ENCODE measurements around the gene GULP1. TPM values are rescaled to one million over a fixed set of nuclear protein-coding genes. Genes with fewer than 3 reads are reported as not detected.

Gene GULP1
- total RNA-seq, 1 donor from 2014 or later: not detected

DNA sequence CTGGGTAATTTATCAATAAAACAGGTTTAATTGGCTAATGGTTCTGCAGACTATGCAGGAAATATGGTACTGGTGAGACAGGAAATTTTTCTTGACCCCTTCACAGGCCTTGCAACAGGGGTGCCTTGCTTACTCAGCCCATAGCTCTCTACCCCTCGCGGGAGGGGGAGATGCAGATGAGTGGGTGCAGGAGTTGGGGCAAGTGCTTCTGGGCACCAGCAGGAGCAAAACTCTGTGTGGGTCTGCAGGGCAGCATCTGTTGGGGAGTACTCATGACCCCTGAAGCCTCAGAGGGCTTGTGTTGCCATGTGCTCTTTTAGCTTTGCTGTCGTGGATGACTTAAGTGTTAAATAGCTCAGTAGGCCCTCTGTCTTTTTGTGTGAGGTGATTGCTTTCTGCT is 48.6 kb downstream of the GULP1 start:
- H3K27me3 Mint-ChIP-seq (ENCODE audit: low read depth): no peaks in the 10 kb centered on the region
- intact Hi-C loops (cut with micrococcal nuclease): no loop called here

DNA sequence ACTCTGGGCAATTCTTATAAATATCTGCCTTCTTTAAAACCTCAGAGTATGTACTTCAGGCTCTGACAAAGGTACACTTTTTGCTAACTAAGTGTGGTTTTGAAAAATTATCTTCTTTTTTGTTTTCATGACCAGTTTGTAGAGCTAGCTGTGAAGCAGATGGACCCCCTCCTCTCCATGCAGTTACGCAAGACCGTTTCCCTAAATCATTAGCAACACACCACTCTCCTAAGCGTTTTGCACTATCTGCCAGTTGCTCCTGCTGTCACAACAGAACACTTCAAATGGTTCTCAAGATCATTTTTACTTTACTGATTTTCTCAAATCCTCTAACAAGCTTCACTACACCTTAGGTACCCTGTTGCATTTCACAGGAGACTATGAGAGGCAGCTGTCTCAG is 53.3 kb downstream of the GULP1 start:
- Mint-ChIP-seq H3K9me3 (no peaks in the 10 kb centered on the region), H3K36me3 (ENCODE audit: low read depth) (no peaks in the 10 kb centered on the region), H3K27me3 (ENCODE audit: low read depth) (no peaks in the 10 kb centered on the region), H3K4me1 (ENCODE audit: low read depth) (no peaks in the 10 kb centered on the region), H3K27ac (no peak overlapping the region), H3K4me3 (ENCODE audit: low read depth) (no peak overlapping the region)
- DNase-seq (ENCODE audit: low spot score): no peak
- intact Hi-C loops (cut with micrococcal nuclease): no loop called here

More for the DNA sequence above, 48.6 kb downstream of the GULP1 start:
- no peaks in the 10 kb centered on the region for H3K9me3 Mint-ChIP-seq
- no peak overlapping the region for H3K27ac Mint-ChIP-seq
- no peak overlapping the region for H3K4me3 Mint-ChIP-seq (ENCODE audit: low read depth)
- H3K4me1 Mint-ChIP-seq (ENCODE audit: low read depth): no peaks in the 10 kb centered on the region
- no peaks in the 10 kb centered on the region for H3K36me3 Mint-ChIP-seq (ENCODE audit: low read depth)
- DNase-seq (ENCODE audit: low spot score): no peak

DNA sequence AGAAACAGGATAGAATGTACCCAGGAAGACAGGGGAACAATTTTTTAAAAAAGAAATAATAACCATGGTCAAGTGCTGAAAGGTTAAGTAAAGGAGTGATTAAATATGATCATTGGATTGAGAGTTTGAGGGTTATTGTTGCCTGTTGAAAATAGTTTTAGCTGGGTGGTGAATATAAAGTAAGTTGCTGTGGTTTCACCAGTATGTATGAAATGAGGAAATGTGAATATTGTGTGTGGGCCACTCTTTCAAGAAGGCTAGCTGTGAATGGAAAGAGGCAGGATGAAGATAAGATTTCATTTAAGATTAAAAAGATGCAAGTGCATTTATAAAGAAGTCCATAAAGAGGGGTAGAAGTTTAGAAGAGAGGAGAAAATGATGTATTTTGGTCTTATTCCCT is 53.8 kb downstream of the GULP1 start:
- no peak overlapping the region for H3K4me3 Mint-ChIP-seq (ENCODE audit: low read depth)
- DNase-seq (ENCODE audit: low spot score): no peak
- no peaks in the 10 kb centered on the region for H3K9me3 Mint-ChIP-seq
- H3K36me3 Mint-ChIP-seq (ENCODE audit: low read depth): no peaks in the 10 kb centered on the region
- no peak overlapping the region for H3K27ac Mint-ChIP-seq
- H3K27me3 Mint-ChIP-seq (ENCODE audit: low read depth): no peaks in the 10 kb centered on the region
- intact Hi-C loops (cut with micrococcal nuclease): no loop called here
- H3K4me1 Mint-ChIP-seq (ENCODE audit: low read depth): no peaks in the 10 kb centered on the region

DNA sequence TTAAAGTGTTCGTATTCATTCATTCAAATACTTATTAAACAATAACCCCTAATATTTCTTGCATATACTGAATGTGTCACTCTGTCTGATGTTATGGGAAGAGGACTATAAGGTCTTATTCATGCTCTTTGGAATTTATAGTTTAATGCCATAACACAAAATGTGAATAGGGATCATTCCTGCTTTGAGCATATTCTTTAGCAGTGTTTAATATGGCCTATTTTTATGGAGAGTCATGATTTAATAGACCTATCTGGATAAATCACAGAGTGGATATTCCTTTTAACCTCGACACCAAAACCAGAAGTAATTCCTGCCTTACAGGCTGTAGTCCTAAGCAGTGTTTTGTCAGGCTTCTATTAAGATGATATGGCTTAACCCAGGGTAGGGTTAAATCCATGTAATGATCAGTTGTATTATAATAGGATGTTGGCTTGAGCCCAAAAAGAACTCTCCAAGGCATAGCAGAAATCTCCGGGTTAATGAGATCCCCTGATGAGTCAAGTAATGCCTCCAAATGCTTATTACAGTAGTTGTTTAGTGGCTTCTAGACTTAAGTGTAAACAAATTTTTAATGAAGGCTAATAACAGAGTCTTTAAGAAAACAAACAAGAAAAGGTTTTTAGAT is 54.3 kb downstream of the GULP1 start:
- no peak for DNase-seq (ENCODE audit: low spot score)
- H3K36me3 Mint-ChIP-seq (ENCODE audit: low read depth): no peaks in the 10 kb centered on the region
- no peaks in the 10 kb centered on the region for H3K9me3 Mint-ChIP-seq
- H3K27ac Mint-ChIP-seq: no peak overlapping the region
- H3K4me3 Mint-ChIP-seq (ENCODE audit: low read depth): no peak overlapping the region
- H3K4me1 Mint-ChIP-seq (ENCODE audit: low read depth): no peaks in the 10 kb centered on the region
- H3K27me3 Mint-ChIP-seq (ENCODE audit: low read depth): no peaks in the 10 kb centered on the region
- intact Hi-C loops (cut with micrococcal nuclease): no loop called here

DNA sequence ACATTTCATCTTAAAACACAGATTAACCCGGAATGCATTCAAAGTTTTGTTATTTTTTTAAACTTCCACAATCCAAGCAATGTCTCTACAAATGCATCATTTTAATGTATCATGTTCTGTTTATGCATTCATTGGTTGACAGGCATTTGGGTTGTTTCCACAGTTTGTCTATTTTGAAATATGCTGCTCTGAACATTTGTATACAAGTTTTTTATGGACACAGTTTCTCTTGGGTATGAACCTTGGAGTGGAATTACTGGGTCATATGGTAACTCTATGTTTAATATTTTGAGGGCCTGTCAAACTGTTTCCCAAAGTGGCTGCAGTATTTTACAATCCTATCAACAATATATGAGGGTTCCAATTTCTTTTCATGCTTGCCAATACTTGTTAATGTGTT is 57.3 kb downstream of the GULP1 start:
- H3K27ac Mint-ChIP-seq: no peak overlapping the region
- H3K4me1 Mint-ChIP-seq (ENCODE audit: low read depth): no peaks in the 10 kb centered on the region
- H3K4me3 Mint-ChIP-seq (ENCODE audit: low read depth): no peak overlapping the region
- no peak for DNase-seq (ENCODE audit: low spot score)
- intact Hi-C loops (cut with micrococcal nuclease): no loop called here
- H3K27me3 Mint-ChIP-seq (ENCODE audit: low read depth): no peaks in the 10 kb centered on the region
- H3K9me3 Mint-ChIP-seq: no peaks in the 10 kb centered on the region
- H3K36me3 Mint-ChIP-seq (ENCODE audit: low read depth): no peaks in the 10 kb centered on the region

DNA sequence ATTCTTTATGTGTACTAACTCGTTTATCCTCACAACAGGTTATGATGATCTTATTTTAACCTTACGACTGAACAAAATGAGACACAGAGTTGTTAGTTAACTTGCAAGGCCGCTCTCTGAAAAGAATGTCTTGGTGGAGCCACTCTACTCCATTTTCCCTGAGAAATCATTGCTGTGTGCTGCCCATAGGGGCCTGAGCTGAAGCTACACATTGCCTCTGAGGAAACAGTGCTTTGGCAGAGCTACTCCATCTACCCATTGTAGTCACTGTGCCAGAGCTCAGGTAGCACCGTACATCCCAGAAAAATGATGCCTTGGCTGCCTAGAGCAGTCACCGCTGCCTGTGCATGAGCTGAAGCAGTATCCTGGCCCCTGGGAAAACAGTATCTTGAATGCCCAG is 61.6 kb downstream of the GULP1 start:
- Mint-ChIP-seq H3K4me1 (ENCODE audit: low read depth) (no peaks in the 10 kb centered on the region), H3K4me3 (ENCODE audit: low read depth) (no peak overlapping the region), H3K9me3 (no peaks in the 10 kb centered on the region), H3K27ac (no peak overlapping the region), H3K27me3 (ENCODE audit: low read depth) (no peaks in the 10 kb centered on the region), H3K36me3 (ENCODE audit: low read depth) (no peaks in the 10 kb centered on the region)
- intact Hi-C loops (cut with micrococcal nuclease): no loop called here
- DNase-seq (ENCODE audit: low spot score): no peak

DNA sequence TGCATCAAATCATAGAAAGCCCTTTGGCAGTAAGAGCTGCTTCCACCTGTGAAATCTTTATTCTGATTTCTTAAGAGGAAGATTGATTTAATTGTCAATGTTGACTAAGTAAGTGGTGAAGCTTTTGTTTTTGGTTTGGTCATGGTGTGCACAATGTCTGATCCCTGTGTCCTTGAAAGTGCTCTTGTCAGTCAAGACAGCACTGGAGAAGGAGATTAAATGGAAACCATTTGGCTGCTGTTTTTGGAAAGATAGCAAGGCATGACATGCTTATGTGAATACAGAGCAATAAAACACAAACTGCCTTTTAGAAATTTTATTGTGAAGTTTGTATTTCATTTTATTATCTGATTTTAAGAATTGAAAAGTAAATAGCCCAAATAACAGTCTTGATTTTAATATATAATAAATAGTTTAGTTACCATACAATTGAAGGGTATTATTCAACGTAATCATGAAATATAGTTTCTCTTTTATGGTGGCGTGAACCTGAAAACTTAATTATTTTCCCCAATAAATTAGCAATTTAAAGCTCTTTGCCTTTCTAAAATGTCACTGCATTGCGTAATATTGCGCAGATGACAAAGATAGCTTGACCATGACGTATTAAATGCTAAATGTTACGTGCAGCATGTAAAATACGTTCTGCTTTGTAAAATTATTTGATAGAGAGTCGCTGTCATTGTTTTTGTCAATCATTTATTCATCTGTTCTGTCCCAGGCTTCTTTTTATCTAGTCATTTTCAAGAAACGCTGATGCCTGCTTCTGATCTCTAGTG is 69.0 kb downstream of the GULP1 start:
- intact Hi-C loops (cut with micrococcal nuclease): loop anchor here (10.0 kb wide), 1 partner anchor 856 kb away; no protein-coding TSS in a partner anchor
- Mint-ChIP-seq H3K4me3 (ENCODE audit: low read depth) (no peak overlapping the region), H3K9me3 (no peaks in the 10 kb centered on the region), H3K27ac (no peak overlapping the region), H3K27me3 (ENCODE audit: low read depth) (no peaks in the 10 kb centered on the region), H3K4me1 (ENCODE audit: low read depth) (no peaks in the 10 kb centered on the region), H3K36me3 (ENCODE audit: low read depth) (no peaks in the 10 kb centered on the region)
- DNase-seq (ENCODE audit: low spot score): no peak

DNA sequence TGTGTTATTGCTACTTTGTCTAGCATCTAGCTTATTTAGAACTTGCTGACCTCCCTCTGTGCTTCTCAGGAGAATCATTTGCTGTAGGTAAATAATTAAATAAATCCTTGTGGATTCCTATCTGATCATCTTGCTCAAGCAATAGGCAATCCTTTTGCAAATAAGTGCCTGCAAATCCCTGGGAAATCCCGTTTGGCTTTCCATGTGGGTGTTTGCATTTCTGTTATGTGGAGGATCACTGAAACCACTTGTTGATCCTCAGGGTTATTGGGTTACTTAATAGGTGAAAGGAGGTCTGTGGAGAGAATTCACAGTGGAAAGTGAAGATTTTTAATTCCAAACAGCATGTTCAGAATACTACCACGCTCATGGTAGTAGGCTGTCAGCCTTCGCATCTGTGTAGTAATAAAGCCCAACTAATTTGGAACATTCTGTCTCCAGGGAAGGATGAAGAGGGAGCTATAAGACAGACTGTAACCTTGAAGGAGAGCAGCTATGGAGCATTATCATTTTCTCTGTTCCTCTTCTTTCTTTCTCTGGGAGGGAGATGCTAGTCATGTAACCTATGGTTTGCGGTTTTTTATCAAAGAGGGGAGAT is 72.5 kb downstream of the GULP1 start:
- Mint-ChIP-seq H3K27me3 (ENCODE audit: low read depth) (no peaks in the 10 kb centered on the region), H3K9me3 (no peaks in the 10 kb centered on the region), H3K4me3 (ENCODE audit: low read depth) (no peak overlapping the region), H3K27ac (no peak overlapping the region), H3K4me1 (ENCODE audit: low read depth) (no peaks in the 10 kb centered on the region), H3K36me3 (ENCODE audit: low read depth) (no peaks in the 10 kb centered on the region)
- DNase-seq (ENCODE audit: low spot score): no peak
- intact Hi-C loops (cut with micrococcal nuclease): loop anchor here (10.0 kb wide), 1 partner anchor 859 kb away; no protein-coding TSS in a partner anchor

DNA sequence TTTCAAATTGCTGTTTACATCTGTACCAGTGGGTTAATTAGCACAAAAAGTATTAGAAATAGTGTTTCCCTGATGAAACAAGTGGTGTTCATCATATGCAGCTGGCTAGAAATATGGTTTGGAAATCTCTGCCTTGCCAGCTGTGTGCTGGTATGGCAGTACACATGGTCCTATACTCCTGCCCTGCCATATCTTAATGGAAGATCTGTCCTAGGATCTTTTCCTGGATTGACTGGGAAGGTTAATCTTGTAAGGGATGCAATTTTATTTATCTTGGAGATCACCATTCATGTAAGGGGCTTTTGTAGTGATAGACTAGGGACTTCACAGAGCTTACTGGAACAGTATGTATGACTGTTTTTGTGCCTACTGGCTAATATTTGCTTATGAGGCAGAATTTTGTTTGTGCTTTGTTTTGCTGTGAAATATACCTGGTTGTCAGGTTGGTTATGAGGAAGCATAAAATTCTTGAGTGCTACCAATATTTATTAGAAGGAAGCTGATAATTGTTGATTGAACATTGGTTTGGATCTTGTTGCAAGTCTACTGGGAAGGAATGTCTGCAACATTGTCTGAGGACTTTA is 73.5 kb downstream of the GULP1 start:
- H3K4me1 Mint-ChIP-seq (ENCODE audit: low read depth): no peaks in the 10 kb centered on the region
- no peak overlapping the region for H3K4me3 Mint-ChIP-seq (ENCODE audit: low read depth)
- intact Hi-C loops (cut with micrococcal nuclease): loop anchor here (10.0 kb wide), 1 partner anchor 860 kb away; no protein-coding TSS in a partner anchor

DNA sequence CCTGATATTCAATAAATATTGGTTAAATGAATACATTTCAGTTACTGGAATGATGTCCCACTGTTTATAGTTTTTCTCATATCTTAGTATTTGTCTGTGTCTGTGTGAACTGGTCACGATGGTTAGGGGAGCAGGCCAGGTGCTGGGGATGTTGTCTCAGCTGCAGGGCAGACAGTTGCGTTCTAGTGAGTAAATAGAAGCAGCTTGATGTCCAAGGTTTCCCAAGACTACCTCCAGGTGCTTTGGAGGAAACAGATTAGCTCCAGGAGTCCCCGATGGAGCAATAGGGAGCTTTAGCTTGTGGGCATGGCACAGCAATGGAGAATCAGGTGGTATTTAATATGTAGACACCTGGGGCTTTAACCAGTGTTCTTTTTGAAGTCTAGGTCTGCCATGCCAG is 75.5 kb downstream of the GULP1 start:
- intact Hi-C loops (cut with micrococcal nuclease): loop anchor here (10.0 kb wide), 1 partner anchor 862 kb away; no protein-coding TSS in a partner anchor
- DNase-seq (ENCODE audit: low spot score): no peak
- H3K36me3 Mint-ChIP-seq (ENCODE audit: low read depth): no peaks in the 10 kb centered on the region

More for the DNA sequence above, 73.5 kb downstream of the GULP1 start:
- no peak for DNase-seq (ENCODE audit: low spot score)
- Mint-ChIP-seq H3K36me3 (ENCODE audit: low read depth) (no peaks in the 10 kb centered on the region), H3K27ac (no peak overlapping the region), H3K27me3 (ENCODE audit: low read depth) (no peaks in the 10 kb centered on the region), H3K9me3 (no peaks in the 10 kb centered on the region)

DNA sequence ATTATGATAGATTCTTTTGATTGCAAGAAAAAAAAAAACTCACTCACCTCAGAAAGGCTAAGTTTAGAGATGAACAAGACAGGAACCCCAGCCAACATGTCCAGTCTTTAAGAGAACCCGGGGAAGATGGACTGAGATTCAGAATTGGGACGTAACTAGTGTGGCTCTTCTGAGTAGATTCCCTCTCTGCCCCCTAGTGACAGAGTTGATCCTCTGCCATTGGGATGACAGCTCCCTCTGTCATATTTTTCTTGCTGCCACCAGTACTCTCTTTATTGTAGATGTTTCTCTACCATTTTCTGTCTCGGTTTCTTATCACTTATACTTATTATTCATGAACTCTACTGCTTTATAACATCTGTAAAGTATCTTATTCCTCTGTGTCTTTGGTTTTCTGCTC is 77.7 kb downstream of the GULP1 start:
- no peak for DNase-seq (ENCODE audit: low spot score)
- intact Hi-C loops (cut with micrococcal nuclease): loop anchor here (10.0 kb wide), 1 partner anchor 865 kb away; no protein-coding TSS in a partner anchor
- no peak overlapping the region for H3K27ac Mint-ChIP-seq
- H3K4me3 Mint-ChIP-seq (ENCODE audit: low read depth): no peak overlapping the region
- no peaks in the 10 kb centered on the region for H3K36me3 Mint-ChIP-seq (ENCODE audit: low read depth)
- no peaks in the 10 kb centered on the region for H3K9me3 Mint-ChIP-seq
- H3K4me1 Mint-ChIP-seq (ENCODE audit: low read depth): no peaks in the 10 kb centered on the region
- no peaks in the 10 kb centered on the region for H3K27me3 Mint-ChIP-seq (ENCODE audit: low read depth)

More for the DNA sequence above, 75.5 kb downstream of the GULP1 start:
- Mint-ChIP-seq H3K4me1 (ENCODE audit: low read depth) (no peaks in the 10 kb centered on the region), H3K9me3 (no peaks in the 10 kb centered on the region), H3K27ac (no peak overlapping the region), H3K27me3 (ENCODE audit: low read depth) (no peaks in the 10 kb centered on the region), H3K4me3 (ENCODE audit: low read depth) (no peak overlapping the region)

DNA sequence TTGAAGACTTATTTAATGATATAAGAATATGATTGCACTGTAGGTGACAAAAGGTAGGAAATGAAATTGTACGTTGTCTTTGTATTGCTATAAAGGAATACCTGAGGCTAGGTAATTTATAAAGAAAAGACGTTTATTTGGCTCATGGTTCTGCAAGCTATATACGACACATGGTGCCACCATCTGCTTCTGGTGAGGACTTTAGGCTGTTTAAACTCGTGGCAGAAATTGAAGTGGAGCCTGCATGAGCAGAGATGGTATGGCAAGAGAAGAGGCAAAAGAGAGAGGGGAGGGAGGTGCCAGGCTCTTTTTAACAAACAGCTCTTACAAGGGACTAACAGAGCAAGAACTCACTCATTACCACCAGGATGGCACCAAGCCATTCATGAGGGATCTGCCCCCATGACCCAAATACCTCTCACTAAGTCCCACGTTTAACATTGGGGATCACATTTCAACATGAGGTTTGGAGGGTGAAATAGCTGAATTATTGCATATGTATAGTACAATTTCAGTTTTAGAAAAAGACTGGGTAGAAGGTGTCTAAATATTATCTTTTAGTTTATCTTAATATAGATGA is 86.8 kb downstream of the GULP1 start:
- no peak overlapping the region for H3K4me3 Mint-ChIP-seq (ENCODE audit: low read depth)
- no peak overlapping the region for H3K27ac Mint-ChIP-seq
- H3K9me3 Mint-ChIP-seq: no peaks in the 10 kb centered on the region
- no peak for DNase-seq (ENCODE audit: low spot score)
- no peaks in the 10 kb centered on the region for H3K27me3 Mint-ChIP-seq (ENCODE audit: low read depth)
- H3K36me3 Mint-ChIP-seq (ENCODE audit: low read depth): no peaks in the 10 kb centered on the region
- intact Hi-C loops (cut with micrococcal nuclease): no loop called here
- no peaks in the 10 kb centered on the region for H3K4me1 Mint-ChIP-seq (ENCODE audit: low read depth)
